Skeletal muscle cell (primary cell): ENCODE results near the gene LRRC8C.
A peak's percentile ranks its signal among the peaks of the same experiment; 100 is the strongest.

ENCODE experiments used
- DNase-seq: peaks from one replicate; pipeline ENCODE4 v3.0.0-alpha.2; 2010; ENCODE audit warnings: low read depth
- H3K4me3 ChIP-seq: 2 replicates; pipeline ENCODE4 v1.5.1; 2011; ENCODE audit warnings: low read depth, mild to moderate bottlenecking, control low read depth, low read length, moderate library complexity

LRRC8C gene

DNA sequence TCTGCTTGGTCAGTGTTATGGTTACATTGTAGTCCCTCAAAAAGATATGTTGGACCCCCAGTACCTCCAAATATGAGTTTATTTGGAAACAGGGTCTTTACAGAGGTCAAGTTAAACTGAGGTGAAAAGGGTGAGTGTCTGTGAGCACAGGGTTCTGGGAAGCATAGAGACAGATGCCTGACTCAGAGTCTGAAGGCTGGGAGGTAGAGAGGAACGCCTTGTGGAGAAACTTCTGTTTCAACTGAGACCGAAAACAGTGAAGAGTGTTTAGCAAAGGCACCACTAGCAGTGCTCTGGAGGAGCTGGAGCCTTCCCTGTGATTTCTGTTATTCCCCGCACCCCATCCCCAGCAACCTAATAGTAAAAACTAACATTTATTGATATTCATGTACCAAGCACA lies 122.7 kb downstream of the LRRC8C start:
- H3K4me3 ChIP-seq: no peak overlapping the region
- no peak for DNase-seq

DNA sequence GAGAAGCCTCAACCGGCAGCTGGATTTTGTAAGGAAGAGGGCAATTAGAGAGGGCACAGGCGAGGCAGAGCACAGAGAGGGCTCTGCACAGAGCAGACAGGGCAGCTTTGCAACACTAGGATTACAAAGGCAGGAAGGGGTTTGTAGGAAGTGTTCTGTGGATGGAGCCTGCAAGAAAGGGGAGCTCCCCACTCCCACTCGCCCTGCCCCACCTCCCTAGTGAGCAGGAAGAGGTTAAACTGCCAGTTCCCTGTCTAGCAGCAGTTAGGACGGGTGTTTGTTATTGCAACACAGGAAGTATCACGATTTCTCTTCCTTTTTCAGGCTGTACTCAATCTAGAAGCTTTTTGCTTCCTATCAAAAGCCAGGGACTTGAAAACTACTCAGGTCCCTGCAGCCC lies 124.6 kb downstream of the LRRC8C start:
- no peak for DNase-seq
- no peak overlapping the region for H3K4me3 ChIP-seq

GRCh38 chr1:89758156-89758555 lies 125.2 kb downstream of the LRRC8C start:
- no peak overlapping the region for H3K4me3 ChIP-seq
- DNase-seq: no peak

- no peak for DNase-seq
- H3K4me3 ChIP-seq: no peak overlapping the region
Measured at GRCh38 chr1:89759036-89759435, 126.1 kb downstream of the LRRC8C start.

GRCh38 chr1:89760496-89760895 lies 127.6 kb downstream of the LRRC8C start:
- H3K4me3 ChIP-seq: no peak overlapping the region
- DNase-seq: no peak

DNA sequence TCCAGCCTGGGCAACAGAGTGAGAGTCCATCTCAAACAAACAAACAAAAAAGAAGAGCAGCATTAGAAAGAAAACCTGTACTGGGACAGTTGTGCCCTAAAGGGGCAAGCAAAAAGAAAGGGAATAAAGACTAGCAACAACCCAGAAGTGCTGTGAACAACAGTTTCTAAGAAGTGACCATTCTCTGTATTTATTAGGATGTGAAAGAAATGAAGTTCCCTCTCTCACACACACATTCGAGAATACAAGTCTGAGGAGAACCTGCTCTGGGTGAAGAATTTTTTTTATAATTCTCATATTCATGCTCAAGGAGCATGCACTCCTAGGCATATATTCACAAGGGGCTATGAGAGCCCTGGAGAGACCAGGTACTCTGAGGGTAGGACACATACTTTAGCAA lies 128.4 kb downstream of the LRRC8C start:
- H3K4me3 ChIP-seq: no peak overlapping the region
- no peak for DNase-seq

- DNase-seq: no peak
- no peak overlapping the region for H3K4me3 ChIP-seq
Measured at GRCh38 chr1:89761901-89762300, 129.0 kb downstream of the LRRC8C start.

DNA sequence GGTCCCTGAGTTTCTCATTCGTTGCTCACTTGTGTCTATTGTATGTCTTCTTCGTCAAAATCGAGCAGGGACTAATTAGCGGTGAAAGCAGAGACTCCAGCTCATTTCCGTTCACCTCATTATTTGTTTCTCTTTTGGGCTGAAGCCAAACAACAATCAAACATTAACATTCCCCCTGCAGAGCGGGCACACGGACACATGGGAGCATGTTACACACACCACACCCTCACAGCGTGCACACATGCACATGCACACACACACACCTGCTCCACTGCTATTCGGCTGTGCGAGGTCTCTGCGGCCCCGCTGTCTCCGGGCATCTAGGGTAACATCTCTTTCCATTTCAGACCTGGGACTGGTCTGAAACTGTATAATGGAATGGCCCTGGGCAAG lies 129.5 kb downstream of the LRRC8C start:
- H3K4me3 ChIP-seq: peak overlapping the region; percentile 58
- DNase-seq: no peak

DNA sequence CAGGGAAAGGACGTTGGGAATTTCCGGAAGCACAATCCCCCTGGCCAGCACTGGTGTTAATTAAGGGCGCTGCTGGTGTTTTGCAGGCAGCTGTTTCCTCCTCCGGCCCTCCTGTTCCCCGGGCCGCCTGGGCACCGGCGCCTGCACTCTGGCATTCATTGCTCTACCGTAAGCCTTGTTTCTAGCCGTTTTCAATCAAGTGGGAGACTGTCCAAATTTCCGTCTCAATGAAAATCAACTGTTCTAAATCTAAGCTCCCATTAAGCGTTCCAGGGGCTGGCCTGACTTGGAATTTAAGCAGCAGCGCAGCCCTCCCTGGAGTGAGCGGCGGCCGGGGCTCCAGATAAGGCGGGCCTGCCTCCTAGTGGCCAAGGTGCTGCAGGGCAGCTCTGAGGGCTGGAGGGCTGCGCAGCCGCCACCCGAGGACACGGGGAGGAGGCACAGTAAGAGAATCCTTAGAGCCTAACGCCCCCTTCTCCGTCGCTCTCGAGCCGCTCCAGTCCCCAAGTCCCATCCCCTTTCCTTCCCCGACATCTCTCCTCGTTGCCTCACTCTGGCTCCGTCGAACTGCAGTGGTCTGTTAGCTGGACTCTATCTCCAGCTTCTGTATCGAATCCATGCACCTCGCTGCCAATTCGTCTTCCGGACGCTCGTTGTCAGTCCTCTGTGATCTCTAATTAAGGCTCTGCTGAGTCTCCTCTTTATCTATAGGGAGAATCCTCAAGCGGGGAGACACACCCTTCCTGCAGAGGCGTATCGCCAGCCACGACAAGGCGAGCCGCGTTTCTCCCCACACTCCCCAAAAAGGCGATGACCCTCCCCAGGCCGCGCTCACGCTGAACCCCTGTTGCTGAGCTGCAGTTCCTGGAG lies 130.1 kb downstream of the LRRC8C start:
- DNase-seq: no peak
- H3K4me3 ChIP-seq: peak overlapping the region; percentile 58

GRCh38 chr1:89763649-89763986 lies 130.7 kb downstream of the LRRC8C start:
- no peak for DNase-seq
- peak overlapping the region; percentile 58 for H3K4me3 ChIP-seq

DNA sequence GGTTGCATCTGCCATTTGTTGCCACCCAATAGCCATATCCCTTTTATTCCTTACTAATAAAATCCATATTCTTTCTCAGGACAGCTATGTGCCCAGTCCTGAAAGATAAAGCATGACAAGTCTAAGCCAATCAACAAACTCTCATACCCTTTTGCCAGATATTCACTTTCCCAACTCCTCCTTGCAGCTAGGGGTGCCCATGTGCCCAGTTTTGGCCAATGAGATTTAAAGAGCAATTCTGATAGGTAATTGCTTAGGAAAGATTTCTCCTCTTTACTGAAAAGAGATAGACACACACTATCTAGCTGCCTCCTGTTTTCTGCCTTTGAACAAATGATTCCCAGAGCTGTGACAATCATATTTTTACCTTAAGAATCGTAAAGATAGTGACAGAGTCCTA lies 132.9 kb downstream of the LRRC8C start:
- no peak overlapping the region for H3K4me3 ChIP-seq
- no peak for DNase-seq

DNA sequence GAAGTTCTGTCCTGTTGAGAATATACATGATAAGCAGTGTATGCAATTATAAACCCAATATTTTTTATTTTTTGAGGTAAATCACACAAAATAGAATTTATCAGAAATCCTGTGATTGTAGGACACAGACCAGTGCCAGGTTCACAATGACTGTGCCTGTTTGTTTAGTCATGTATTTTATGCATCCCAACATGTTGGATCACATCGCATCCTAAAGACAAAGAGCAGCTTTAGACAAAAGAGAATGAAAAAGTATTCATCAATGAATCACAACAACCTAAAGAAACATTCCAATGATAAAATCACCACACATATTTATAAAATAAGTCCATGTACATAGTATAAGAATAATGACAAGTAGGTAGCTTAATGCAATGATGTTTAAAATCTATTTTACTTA lies 134.7 kb downstream of the LRRC8C start:
- H3K4me3 ChIP-seq: no peak overlapping the region
- no peak for DNase-seq
